NT2/D1 (cell line): ENCODE data around the gene CAV2.

Experiments used
- SUZ12 ChIP-seq: IDR thresholded peaks from 2 replicates; pipeline ENCODE4 v1.6.1; 2011; ENCODE audit not compliant: insufficient read length, insufficient read depth; ENCODE audit errors: extremely low read depth
- ZNF274 ChIP-seq: IDR thresholded peaks from 2 replicates; pipeline ENCODE4 v1.6.1; 2011; ENCODE audit warnings: mild to moderate bottlenecking, low read depth, low read length

DNA sequence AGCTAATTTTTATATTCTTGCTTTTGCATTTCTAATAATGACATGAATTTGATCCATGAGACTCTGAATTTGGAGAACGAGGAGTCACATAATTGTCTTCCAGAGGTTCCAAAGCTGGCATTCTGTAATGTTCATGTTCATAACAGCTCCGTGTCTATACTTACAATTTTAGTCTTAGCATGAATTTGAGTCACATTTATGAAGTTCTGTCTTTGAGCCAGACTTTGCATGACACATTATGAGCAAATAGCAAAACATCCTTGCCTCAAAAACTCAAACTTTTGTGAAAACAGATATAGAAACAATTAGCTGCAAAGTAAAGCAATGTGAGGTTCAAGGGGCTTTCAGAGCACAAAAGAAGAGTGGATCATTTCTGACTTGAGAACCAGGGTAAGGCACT is 44.5 kb upstream of the CAV2 start:
- no peak for TF ChIP-seq ZNF274
- TF ChIP-seq SUZ12 = no peak
